Activated T-helper 2 cell treated with anti-CD3 and anti-CD28 coated beads, Interferon-gamma antibody, Interleukin-2, Interleukin-4, amounts not matched to agents 10 μg/mL and 5 μg/mL and 100 μg/mL, durations not matched to agents 14 hours and 24 hours and 36 hours (primary cell): Measurements from ENCODE around the gene DUSP14. TPM values are rescaled to one million over a fixed set of nuclear protein-coding genes. Genes with fewer than 3 reads are reported as not detected.

ENCODE experiments used
- DNase-seq: peaks from one replicate; pipeline ENCODE4 v3.0.0; 2021; ENCODE audit warnings: low spot score
- H3K27ac Mint-ChIP-seq: one replicate; pipeline ENCODE4 v1.8.0; 2021; ENCODE audit warnings: mixed read lengths
- H3K27me3 Mint-ChIP-seq: one replicate; pipeline ENCODE4 v1.8.0; 2021; ENCODE audit warnings: low read depth, mixed read lengths
- H3K36me3 Mint-ChIP-seq: one replicate; pipeline ENCODE4 v1.8.0; 2021; ENCODE audit warnings: low read depth, mixed read lengths
- H3K4me1 Mint-ChIP-seq: one replicate; pipeline ENCODE4 v1.8.0; 2021; ENCODE audit warnings: low read depth, mixed read lengths
- H3K4me3 Mint-ChIP-seq: one replicate; pipeline ENCODE4 v1.8.0; 2021; ENCODE audit warnings: low read depth, mild to moderate bottlenecking, moderate library complexity, mixed read lengths
- H3K9me3 Mint-ChIP-seq: one replicate; pipeline ENCODE4 v1.8.0; 2021; ENCODE audit warnings: mixed read lengths
- intact Hi-C: fragments of 100-400 bp; cut with micrococcal nuclease; formaldehyde crosslinking; loops from one replicate; pipeline ENCODE4 v1.15.1; 2023
- total RNA-seq: library from RNA; stranded (reverse); gene quantifications from 2 replicates; pipeline ENCODE4 v1.2.3, GENCODE V29; 2022

DUSP14 gene
- total RNA-seq, 1 donor from 2014 or later: 19.5 TPM

- H3K27me3 Mint-ChIP-seq: no peaks in the 10 kb centered on the region
- no peak for DNase-seq
- no peak overlapping the region for H3K4me3 Mint-ChIP-seq
- no peak overlapping the region for H3K27ac Mint-ChIP-seq
- H3K4me1 Mint-ChIP-seq: no peaks in the 10 kb centered on the region
- no peaks in the 10 kb centered on the region for H3K9me3 Mint-ChIP-seq
- intact Hi-C loops: no loop called here
- peaks cover 64% of the 10 kb centered on the region for H3K36me3 Mint-ChIP-seq
Observed at GRCh38 chr17:37532756-37533155, 43.1 kb downstream of the DUSP14 start.

- no peaks in the 10 kb centered on the region for H3K4me1 Mint-ChIP-seq
- H3K36me3 Mint-ChIP-seq: peaks cover 62% of the 10 kb centered on the region
- no peak for DNase-seq
- no peaks in the 10 kb centered on the region for H3K27me3 Mint-ChIP-seq
- H3K4me3 Mint-ChIP-seq: no peak overlapping the region
- H3K9me3 Mint-ChIP-seq: no peaks in the 10 kb centered on the region
- intact Hi-C loops: no loop called here
- H3K27ac Mint-ChIP-seq: peak overlapping the region; percentile 2
Observed at GRCh38 chr17:37535906-37536305, 46.2 kb downstream of the DUSP14 start.

DNA sequence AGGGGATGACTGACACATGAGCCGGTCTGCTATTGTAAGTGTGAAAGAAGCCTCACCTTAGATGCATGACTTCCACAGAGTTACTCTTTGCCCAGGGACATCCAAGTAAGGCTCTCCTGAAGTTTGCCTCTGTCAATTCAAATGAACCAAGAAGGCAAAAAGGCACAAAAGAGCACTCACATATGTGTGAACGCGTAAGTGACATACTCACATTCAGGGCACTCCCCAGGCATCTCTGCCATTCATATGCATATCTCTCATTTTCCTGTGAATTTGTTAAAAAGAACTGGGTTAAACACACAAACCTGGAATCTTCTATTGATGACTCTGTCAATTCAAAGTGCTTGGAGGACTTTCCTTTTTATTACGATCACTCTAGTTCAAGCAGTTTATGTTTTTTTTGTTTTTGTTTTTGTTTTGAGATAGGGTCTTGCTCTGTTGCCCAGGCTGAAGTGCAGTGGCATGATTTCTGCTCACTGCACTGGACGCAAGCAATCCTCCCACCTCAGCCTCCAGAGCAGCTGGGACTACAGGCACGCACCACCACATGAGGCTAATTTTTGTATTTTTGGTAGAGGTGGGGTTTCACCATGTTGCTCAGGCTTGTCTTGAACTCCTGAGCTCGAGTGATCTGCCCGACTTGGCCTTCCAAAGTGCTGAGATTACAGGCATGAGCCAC lies 49.4 kb downstream of the DUSP14 start:
- H3K9me3 Mint-ChIP-seq: no peaks in the 10 kb centered on the region
- H3K36me3 Mint-ChIP-seq: peaks cover 68% of the 10 kb centered on the region
- H3K27ac Mint-ChIP-seq: no peak overlapping the region
- no peak for DNase-seq
- no peaks in the 10 kb centered on the region for H3K4me1 Mint-ChIP-seq
- no peak overlapping the region for H3K4me3 Mint-ChIP-seq
- H3K27me3 Mint-ChIP-seq: no peaks in the 10 kb centered on the region
- intact Hi-C loops: no loop called here

- no peaks in the 10 kb centered on the region for H3K9me3 Mint-ChIP-seq
- peaks cover 6% of the 10 kb centered on the region for H3K4me1 Mint-ChIP-seq
- peaks cover 57% of the 10 kb centered on the region for H3K36me3 Mint-ChIP-seq
- no peak overlapping the region for H3K27ac Mint-ChIP-seq
- H3K4me3 Mint-ChIP-seq: no peak overlapping the region
- DNase-seq: no peak
- intact Hi-C loops: no loop called here
- H3K27me3 Mint-ChIP-seq: no peaks in the 10 kb centered on the region
Observed at GRCh38 chr17:37541880-37542660, 52.4 kb downstream of the DUSP14 start.

GRCh38 chr17:37543637-37544052 lies 54.0 kb downstream of the DUSP14 start:
- Mint-ChIP-seq H3K27ac (no peak overlapping the region), H3K36me3 (peaks cover 43% of the 10 kb centered on the region), H3K9me3 (no peaks in the 10 kb centered on the region), H3K27me3 (no peaks in the 10 kb centered on the region), H3K4me3 (no peak overlapping the region), H3K4me1 (peaks cover 9% of the 10 kb centered on the region)
- no peak for DNase-seq
- intact Hi-C loops: no loop called here

DNA sequence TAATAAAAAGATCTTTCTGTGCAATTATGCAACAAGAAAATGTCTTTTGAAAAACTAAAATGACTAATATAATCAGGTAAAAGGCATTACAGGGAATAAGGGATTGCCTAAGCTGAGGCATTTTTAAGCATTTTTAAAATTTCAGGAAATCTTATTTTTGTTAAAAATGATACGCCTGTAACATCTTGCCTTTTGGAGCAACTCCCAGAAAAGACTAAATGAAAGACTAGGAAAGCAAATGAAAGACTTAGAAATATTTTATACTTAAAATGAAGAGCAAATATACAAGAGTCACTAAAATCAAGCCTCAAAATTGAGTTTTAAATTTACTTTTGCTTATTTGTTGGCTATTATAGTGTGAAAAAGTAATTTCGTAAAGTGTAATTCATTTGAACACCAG lies 55.8 kb downstream of the DUSP14 start:
- no peak for DNase-seq
- Mint-ChIP-seq H3K4me3 (no peak overlapping the region), H3K27me3 (no peaks in the 10 kb centered on the region), H3K36me3 (peaks cover 43% of the 10 kb centered on the region), H3K27ac (no peak overlapping the region), H3K9me3 (no peaks in the 10 kb centered on the region), H3K4me1 (peaks cover 15% of the 10 kb centered on the region)
- intact Hi-C loops: no loop called here

GRCh38 chr17:37546302-37546701 lies 56.6 kb downstream of the DUSP14 start:
- no peak for DNase-seq
- Mint-ChIP-seq H3K9me3 (no peaks in the 10 kb centered on the region), H3K27me3 (no peaks in the 10 kb centered on the region), H3K4me3 (no peak overlapping the region), H3K4me1 (peaks cover 15% of the 10 kb centered on the region), H3K27ac (no peak overlapping the region), H3K36me3 (peaks cover 44% of the 10 kb centered on the region)
- intact Hi-C loops: no loop called here

DNA sequence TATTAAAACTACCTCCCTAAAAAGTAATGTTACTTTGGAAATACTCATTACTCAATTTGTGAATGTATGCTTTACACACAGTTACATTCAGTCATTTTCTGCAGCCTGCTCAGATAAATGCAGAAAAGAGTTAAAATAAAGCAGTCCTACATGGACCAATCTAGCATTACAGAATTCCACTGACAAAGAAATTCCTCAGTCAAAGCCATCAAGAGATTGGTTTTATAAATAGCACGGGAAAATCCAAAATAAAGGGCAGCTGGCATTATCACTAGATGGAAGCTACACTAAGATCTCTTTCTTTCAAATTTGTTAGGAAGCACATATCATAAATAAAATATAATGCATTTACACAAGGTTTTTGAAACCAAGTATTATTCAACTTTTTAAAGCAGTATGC lies 58.3 kb downstream of the DUSP14 start:
- H3K27ac Mint-ChIP-seq: no peak overlapping the region
- no peaks in the 10 kb centered on the region for H3K27me3 Mint-ChIP-seq
- H3K36me3 Mint-ChIP-seq: peaks cover 46% of the 10 kb centered on the region
- intact Hi-C loops: no loop called here
- peaks cover 25% of the 10 kb centered on the region for H3K4me1 Mint-ChIP-seq
- no peak overlapping the region for H3K4me3 Mint-ChIP-seq
- no peaks in the 10 kb centered on the region for H3K9me3 Mint-ChIP-seq
- DNase-seq: no peak

- H3K27ac Mint-ChIP-seq: no peak overlapping the region
- intact Hi-C loops: no loop called here
- DNase-seq: no peak
- no peak overlapping the region for H3K4me3 Mint-ChIP-seq
- H3K27me3 Mint-ChIP-seq: no peaks in the 10 kb centered on the region
- H3K9me3 Mint-ChIP-seq: no peaks in the 10 kb centered on the region
- peaks cover 51% of the 10 kb centered on the region for H3K36me3 Mint-ChIP-seq
- peaks cover 25% of the 10 kb centered on the region for H3K4me1 Mint-ChIP-seq
Observed at GRCh38 chr17:37551788-37552187, 62.1 kb downstream of the DUSP14 start.

DNA sequence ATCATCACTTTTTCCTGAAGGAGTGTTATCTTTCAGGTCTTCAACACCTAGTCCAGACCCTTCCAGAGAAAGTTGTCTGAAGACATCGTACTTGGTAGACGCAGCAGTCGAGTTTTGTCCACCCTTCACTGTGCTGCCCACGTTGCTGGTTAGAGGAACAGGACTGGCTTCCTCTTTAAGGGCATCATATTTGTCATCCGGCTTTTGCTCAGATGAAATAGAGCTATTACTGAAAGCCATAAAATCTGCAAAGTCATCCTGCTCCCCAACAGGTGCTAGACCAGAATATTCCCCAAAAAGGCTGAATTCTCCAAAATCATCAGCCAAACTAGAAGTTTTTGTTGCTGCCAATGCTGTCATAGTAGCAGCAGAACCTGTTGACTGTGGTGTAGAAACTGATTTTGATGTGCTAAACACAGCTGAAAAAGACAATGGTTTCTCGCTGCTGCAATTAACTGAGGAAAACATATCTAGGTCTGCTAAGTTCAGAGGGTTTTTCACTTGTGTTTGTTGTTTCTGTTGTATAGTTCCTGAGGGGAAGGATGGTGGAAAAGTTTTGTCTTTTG lies 63.8 kb downstream of the DUSP14 start:
- no peak for DNase-seq
- H3K27me3 Mint-ChIP-seq: no peaks in the 10 kb centered on the region
- H3K9me3 Mint-ChIP-seq: no peaks in the 10 kb centered on the region
- peaks cover 18% of the 10 kb centered on the region for H3K4me1 Mint-ChIP-seq
- H3K36me3 Mint-ChIP-seq: peaks cover 65% of the 10 kb centered on the region
- peak overlapping the region; percentile 35 for H3K27ac Mint-ChIP-seq
- intact Hi-C loops: no loop called here
- no peak overlapping the region for H3K4me3 Mint-ChIP-seq

- no peak for DNase-seq
- Mint-ChIP-seq H3K9me3 (no peaks in the 10 kb centered on the region), H3K27me3 (no peaks in the 10 kb centered on the region), H3K4me1 (peaks cover 14% of the 10 kb centered on the region), H3K4me3 (no peak overlapping the region), H3K27ac (no peak overlapping the region), H3K36me3 (peaks cover 66% of the 10 kb centered on the region)
- intact Hi-C loops: no loop called here
Observed at GRCh38 chr17:37555386-37555785, 65.7 kb downstream of the DUSP14 start.

GRCh38 chr17:37557482-37557881 lies 67.8 kb downstream of the DUSP14 start:
- DNase-seq: no peak
- Mint-ChIP-seq H3K9me3 (no peaks in the 10 kb centered on the region), H3K27me3 (no peaks in the 10 kb centered on the region), H3K36me3 (peaks cover 60% of the 10 kb centered on the region), H3K4me3 (no peak overlapping the region), H3K27ac (no peak overlapping the region), H3K4me1 (peaks cover 6% of the 10 kb centered on the region)
- intact Hi-C loops: no loop called here

- intact Hi-C loops: no loop called here
- Mint-ChIP-seq H3K36me3 (peaks cover 52% of the 10 kb centered on the region), H3K27me3 (no peaks in the 10 kb centered on the region), H3K9me3 (no peaks in the 10 kb centered on the region), H3K4me1 (no peaks in the 10 kb centered on the region), H3K4me3 (no peak overlapping the region), H3K27ac (no peak overlapping the region)
- DNase-seq: no peak
Observed at GRCh38 chr17:37558299-37558698, 68.6 kb downstream of the DUSP14 start.
